Measurements from ENCODE around the gene FES.
"Not testable (repeated sequence)": the region's sequence is repeated elsewhere in the genome, so short reads cannot be mapped to it uniquely, and the experiment has no call there.

Gene FES

GRCh38 chr15:90883976-90884718 lies at the start of gene FES:
Gene FES, plus strand, starts transcription at chr15:90884504. Its CDS starts 542 bp downstream, at chr15:90885046.
- no peak for DNase-seq

- DNase-seq, result no peak
These were observed 49.7 kb upstream of the FES start for GRCh38 chr15:90834626-90835025.

- DNase-seq, result no peak
These were observed 47.9 kb upstream of the FES start for GRCh38 chr15:90836296-90836871.

- DNase-seq, result peak; percentile 54
These were observed 47.2 kb upstream of the FES start for GRCh38 chr15:90837094-90837493.

- DNase-seq, result peak; percentile 89
These were observed 46.2 kb upstream of the FES start for GRCh38 chr15:90838139-90838538.

GRCh38 chr15:90838544-90838943 lies 45.8 kb upstream of the FES start:
- peak; percentile 12 for DNase-seq

GRCh38 chr15:90839187-90840071 lies 44.9 kb upstream of the FES start:
- no peak for DNase-seq

- DNase-seq, result no peak
These were observed 44.0 kb upstream of the FES start for GRCh38 chr15:90840157-90840855.

GRCh38 chr15:90840954-90841353 lies 43.4 kb upstream of the FES start:
- DNase-seq, result no peak

GRCh38 chr15:90844696-90845095 lies 39.6 kb upstream of the FES start:
- DNase-seq, result no peak

- peak; percentile 55 for DNase-seq
These were observed 38.9 kb upstream of the FES start for GRCh38 chr15:90845201-90845949.

GRCh38 chr15:90849424-90849823 lies 34.9 kb upstream of the FES start:
- DNase-seq, result not testable (repeated sequence)

- peak; percentile 34 for DNase-seq
These were observed 33.2 kb upstream of the FES start for GRCh38 chr15:90851114-90851513.

GRCh38 chr15:90851940-90852339 lies 32.4 kb upstream of the FES start:
- DNase-seq, result no peak

- no peak for DNase-seq
These were observed 29.2 kb upstream of the FES start for GRCh38 chr15:90855139-90855538.

- DNase-seq, result no peak
These were observed 27.0 kb upstream of the FES start for GRCh38 chr15:90857337-90857736.

- DNase-seq, result no peak
These were observed 26.3 kb upstream of the FES start for GRCh38 chr15:90857883-90858443.

GRCh38 chr15:90859234-90860131 lies 24.8 kb upstream of the FES start:
- no peak for DNase-seq

- no peak for DNase-seq
These were observed 23.9 kb upstream of the FES start for GRCh38 chr15:90860450-90860849.

- no peak for DNase-seq
These were observed 23.2 kb upstream of the FES start for GRCh38 chr15:90860942-90861675.

All from stimulated activated naive CD4-positive, alpha-beta T cell treated with Interleukin-2 at 50 U/mL for 16 hours (primary cell).